ENCODE results near the gene PAIP2. TPM values are rescaled to one million over a fixed set of nuclear protein-coding genes. Genes with fewer than 3 reads are reported as not detected.

Gene PAIP2
- total RNA-seq, 1 donor from 2014 or later = 148 TPM

DNA sequence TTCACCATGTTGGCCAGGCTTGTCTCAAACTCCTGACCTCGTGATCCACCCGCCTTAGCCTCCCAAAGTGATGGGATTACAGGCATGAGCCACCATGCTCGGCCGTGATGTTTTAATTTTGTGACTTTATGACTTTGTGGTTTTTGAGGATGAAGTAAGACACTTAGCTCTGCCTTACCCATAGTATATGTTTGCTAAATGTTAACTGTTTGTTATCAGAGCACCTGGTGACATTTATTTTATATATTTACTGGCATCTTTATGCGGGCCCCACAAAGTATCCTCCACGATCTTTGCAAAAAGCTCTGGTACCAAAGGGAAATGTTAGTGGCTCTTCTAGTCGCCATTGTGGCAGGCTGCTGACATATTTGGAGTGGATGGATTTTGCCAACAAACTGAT is 34.7 kb downstream of the PAIP2 start:
- H3K36me3 ChIP-seq = peaks cover 15% of the 10 kb centered on the region
- intact Hi-C loops (cut with micrococcal nuclease) = no loop called here
- H3K4me3 ChIP-seq = no peak overlapping the region
- DNase-seq = no peak
- no peaks in the 10 kb centered on the region for H3K27me3 ChIP-seq (ENCODE audit: low read depth)
- TF ChIP-seq, protein P1, sequence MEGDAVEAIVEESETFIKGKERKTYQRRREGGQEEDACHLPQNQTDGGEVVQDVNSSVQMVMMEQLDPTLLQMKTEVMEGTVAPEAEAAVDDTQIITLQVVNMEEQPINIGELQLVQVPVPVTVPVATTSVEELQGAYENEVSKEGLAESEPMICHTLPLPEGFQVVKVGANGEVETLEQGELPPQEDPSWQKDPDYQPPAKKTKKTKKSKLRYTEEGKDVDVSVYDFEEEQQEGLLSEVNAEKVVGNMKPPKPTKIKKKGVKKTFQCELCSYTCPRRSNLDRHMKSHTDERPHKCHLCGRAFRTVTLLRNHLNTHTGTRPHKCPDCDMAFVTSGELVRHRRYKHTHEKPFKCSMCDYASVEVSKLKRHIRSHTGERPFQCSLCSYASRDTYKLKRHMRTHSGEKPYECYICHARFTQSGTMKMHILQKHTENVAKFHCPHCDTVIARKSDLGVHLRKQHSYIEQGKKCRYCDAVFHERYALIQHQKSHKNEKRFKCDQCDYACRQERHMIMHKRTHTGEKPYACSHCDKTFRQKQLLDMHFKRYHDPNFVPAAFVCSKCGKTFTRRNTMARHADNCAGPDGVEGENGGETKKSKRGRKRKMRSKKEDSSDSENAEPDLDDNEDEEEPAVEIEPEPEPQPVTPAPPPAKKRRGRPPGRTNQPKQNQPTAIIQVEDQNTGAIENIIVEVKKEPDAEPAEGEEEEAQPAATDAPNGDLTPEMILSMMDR (IDR thresholded peaks at IDR 0.05; ENCODE audit: borderline replicate concordance) = no peak
- H3K27ac ChIP-seq (replicated peaks) = no peak overlapping the region
- H3K9me3 ChIP-seq (replicated peaks) = no peaks in the 10 kb centered on the region
- peaks cover 34% of the 10 kb centered on the region for H3K4me1 ChIP-seq

DNA sequence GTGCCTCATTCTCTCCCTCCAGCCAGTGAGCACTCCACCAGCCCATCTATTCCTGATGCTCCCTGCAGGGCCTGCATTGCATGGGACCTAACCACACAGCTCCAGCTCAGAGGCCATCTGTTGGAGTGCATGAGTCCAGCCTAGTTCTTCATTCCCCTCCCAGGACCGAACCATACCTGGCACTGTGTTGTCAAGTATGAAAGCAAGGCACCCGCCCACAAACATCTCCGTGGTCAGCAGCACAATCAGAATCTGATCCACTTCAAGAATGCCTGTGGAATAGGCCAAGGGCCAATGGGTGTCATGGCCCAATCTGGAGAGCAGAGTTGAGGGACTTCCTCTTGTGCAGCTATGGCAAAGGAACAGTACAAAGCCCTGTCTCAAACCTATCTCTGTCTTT is 35.6 kb downstream of the PAIP2 start:
- Histone ChIP-seq H3K27ac (replicated peaks) (no peak overlapping the region), H3K4me1 (peaks cover 26% of the 10 kb centered on the region), H3K4me3 (no peak overlapping the region), H3K27me3 (ENCODE audit: low read depth) (no peaks in the 10 kb centered on the region), H3K36me3 (peaks cover 9% of the 10 kb centered on the region), H3K9me3 (replicated peaks) (no peaks in the 10 kb centered on the region)
- DNase-seq = no peak
- TF ChIP-seq, protein P1 (IDR thresholded peaks at IDR 0.05; ENCODE audit: borderline replicate concordance) = no peak
- intact Hi-C loops (cut with micrococcal nuclease) = no loop called here

DNA sequence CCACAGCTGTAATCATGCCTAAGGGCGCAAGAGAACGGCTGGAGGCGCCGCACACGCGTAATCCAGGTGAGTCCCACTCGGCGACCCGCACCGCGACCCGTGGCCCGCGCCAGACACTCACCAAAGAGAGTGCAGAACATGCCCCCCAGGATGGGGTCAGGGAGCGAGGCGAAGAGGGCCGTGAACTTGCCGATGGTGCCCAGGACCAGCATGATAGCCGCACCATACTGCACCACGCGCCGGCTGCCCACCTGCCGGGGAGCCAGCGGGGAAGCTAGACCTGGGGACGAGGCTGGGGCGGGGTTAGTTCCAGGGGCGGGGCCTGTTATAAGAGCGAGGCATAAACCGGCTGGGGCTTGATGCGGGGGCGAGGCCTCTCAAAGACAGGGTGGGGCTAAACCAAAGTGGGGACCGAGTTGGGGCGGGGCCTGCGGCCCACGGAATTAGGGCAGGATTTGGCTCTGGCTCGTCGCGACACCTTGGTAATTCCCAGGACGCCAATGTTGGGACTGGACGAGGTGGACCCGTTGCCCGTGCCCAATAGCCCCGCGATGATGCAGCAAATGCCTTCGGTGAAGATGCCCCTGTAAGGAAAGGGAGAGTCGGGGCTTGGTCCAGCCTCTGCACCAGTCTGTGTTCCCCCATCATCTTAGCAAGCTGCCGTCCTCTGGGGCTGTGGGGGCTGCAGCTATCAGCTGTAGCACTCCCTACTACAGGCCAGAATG is 36.6 kb downstream of the PAIP2 start:
- no peak for DNase-seq
- peaks cover 3% of the 10 kb centered on the region for H3K36me3 ChIP-seq
- H3K9me3 ChIP-seq (replicated peaks) = no peaks in the 10 kb centered on the region
- TF ChIP-seq, protein P1 (IDR thresholded peaks at IDR 0.05; ENCODE audit: borderline replicate concordance) = no peak
- H3K27me3 ChIP-seq (ENCODE audit: low read depth) = no peaks in the 10 kb centered on the region
- H3K4me1 ChIP-seq = peaks cover 15% of the 10 kb centered on the region
- H3K4me3 ChIP-seq = no peak overlapping the region
- no peak overlapping the region for H3K27ac ChIP-seq (replicated peaks)
- intact Hi-C loops (cut with micrococcal nuclease) = no loop called here

DNA sequence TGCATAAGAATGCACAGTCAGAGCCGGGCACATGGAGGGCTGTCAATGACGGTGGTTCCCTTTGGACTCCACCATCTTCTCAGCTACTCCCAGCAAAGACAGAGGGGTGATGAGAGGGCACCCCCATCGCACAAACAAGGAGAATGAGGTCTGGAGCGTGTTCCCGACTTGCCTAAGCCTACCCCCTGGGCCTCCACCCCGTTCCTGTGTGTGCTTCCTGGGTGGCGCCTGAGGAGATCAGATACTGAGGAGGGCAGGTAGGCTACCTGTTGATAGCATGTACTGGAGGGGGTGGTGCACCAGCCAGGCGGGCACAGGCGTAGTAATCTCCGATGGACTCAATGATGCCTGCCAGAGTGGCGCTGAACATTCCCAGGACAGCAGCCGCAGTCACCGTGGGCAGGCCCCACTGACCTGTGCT is 37.3 kb downstream of the PAIP2 start:
- H3K4me3 ChIP-seq = no peak overlapping the region
- no peak overlapping the region for H3K27ac ChIP-seq (replicated peaks)
- no peak for DNase-seq
- H3K36me3 ChIP-seq = no peaks in the 10 kb centered on the region
- no peaks in the 10 kb centered on the region for H3K27me3 ChIP-seq (ENCODE audit: low read depth)
- H3K9me3 ChIP-seq (replicated peaks) = no peaks in the 10 kb centered on the region
- TF ChIP-seq, protein P1 (IDR thresholded peaks at IDR 0.05; ENCODE audit: borderline replicate concordance) = no peak
- intact Hi-C loops (cut with micrococcal nuclease) = no loop called here
- peaks cover 12% of the 10 kb centered on the region for H3K4me1 ChIP-seq

DNA sequence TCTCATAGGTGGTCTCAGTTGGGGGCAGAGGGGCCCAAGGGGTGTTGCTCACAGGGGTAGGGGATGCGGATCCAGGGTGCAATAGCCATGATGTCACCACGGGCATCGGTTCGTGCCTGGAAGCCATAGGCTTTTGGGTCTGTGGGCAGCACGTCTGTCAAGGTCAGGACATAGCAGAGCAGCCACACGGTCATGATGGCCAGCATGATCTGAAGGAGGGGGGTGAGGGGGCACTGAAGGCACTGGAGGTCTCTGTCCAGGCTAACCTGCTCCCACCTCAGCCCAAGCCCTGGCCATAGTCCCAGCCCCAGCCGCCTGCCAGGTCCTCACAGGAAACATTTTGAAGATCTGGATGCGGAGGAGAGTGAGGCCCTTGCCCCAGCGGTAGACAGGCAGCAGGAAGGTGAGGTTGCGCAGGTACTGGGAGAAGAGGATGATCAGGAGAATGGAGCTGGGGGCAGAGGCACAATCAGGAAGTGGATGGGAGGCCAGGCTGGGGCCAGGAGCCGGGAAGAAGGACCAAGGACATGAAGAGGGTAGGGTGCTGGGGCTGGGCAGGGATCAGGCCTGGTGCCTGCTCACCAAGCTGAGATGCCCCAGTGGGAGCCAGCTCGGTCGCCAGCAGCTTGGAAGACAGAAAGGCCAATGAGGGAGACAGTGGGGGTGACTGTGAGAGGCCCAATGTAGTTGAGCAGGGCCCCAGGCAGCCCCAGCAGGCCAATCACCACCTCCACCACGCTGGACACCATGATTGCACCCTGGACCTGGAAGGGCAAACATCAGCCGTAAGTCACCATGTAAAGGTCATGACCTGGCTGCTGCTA is 38.2 kb downstream of the PAIP2 start:
- Histone ChIP-seq H3K9me3 (replicated peaks) (no peaks in the 10 kb centered on the region), H3K27me3 (ENCODE audit: low read depth) (no peaks in the 10 kb centered on the region), H3K4me1 (peaks cover 10% of the 10 kb centered on the region), H3K4me3 (no peak overlapping the region), H3K27ac (replicated peaks) (no peak overlapping the region), H3K36me3 (no peaks in the 10 kb centered on the region)
- DNase-seq = no peak
- intact Hi-C loops (cut with micrococcal nuclease) = no loop called here
- TF ChIP-seq, protein P1 (IDR thresholded peaks at IDR 0.05; ENCODE audit: borderline replicate concordance) = no peak
